Osteocyte (in vitro differentiated cells): ENCODE data around the gene PELI3. TPM values are rescaled to one million over a fixed set of nuclear protein-coding genes. Genes with fewer than 3 reads are reported as not detected.

Experiments used
- DNase-seq: peaks from one replicate; pipeline ENCODE4 v3.0.0; 2021; ENCODE audit warnings: mixed read lengths; ENCODE audit not compliant: unreplicated experiment; ENCODE audit errors: extremely low spot score
- H3K27ac Mint-ChIP-seq: one replicate; pipeline ENCODE4 v1.8.0; 2021; ENCODE audit warnings: mild to moderate bottlenecking, mixed read lengths; ENCODE audit not compliant: unreplicated experiment
- H3K27me3 Mint-ChIP-seq: one replicate; pipeline ENCODE4 v1.8.0; 2021; ENCODE audit warnings: mixed read lengths; ENCODE audit not compliant: unreplicated experiment
- H3K36me3 Mint-ChIP-seq: one replicate; pipeline ENCODE4 v1.8.0; 2021; ENCODE audit warnings: mixed read lengths; ENCODE audit not compliant: unreplicated experiment
- H3K4me1 Mint-ChIP-seq: one replicate; pipeline ENCODE4 v1.8.0; 2021; ENCODE audit warnings: mixed read lengths; ENCODE audit not compliant: unreplicated experiment
- H3K4me3 Mint-ChIP-seq: one replicate; pipeline ENCODE4 v1.8.0; 2021; ENCODE audit warnings: mild to moderate bottlenecking, moderate library complexity, mixed read lengths; ENCODE audit not compliant: unreplicated experiment
- H3K9me3 Mint-ChIP-seq: one replicate; pipeline ENCODE4 v1.8.0; 2021; ENCODE audit warnings: mixed read lengths; ENCODE audit not compliant: unreplicated experiment
- total RNA-seq: library from RNA; stranded (reverse); gene quantifications from 2 replicates; pipeline ENCODE4 v1.2.1, GENCODE V29; 2021
- TF ChIP-seq, protein P1 (sequence below): fragments of 200-600 bp; sonication (generic); IDR thresholded peaks from 2 replicates; pipeline ENCODE4 v1.5.0; 2021; ENCODE audit warnings: antibody characterized with exemption, mild to moderate bottlenecking, moderate library complexity

Gene PELI3
- total RNA-seq, 1 donor from 2014 or later = 13.6 TPM

DNA sequence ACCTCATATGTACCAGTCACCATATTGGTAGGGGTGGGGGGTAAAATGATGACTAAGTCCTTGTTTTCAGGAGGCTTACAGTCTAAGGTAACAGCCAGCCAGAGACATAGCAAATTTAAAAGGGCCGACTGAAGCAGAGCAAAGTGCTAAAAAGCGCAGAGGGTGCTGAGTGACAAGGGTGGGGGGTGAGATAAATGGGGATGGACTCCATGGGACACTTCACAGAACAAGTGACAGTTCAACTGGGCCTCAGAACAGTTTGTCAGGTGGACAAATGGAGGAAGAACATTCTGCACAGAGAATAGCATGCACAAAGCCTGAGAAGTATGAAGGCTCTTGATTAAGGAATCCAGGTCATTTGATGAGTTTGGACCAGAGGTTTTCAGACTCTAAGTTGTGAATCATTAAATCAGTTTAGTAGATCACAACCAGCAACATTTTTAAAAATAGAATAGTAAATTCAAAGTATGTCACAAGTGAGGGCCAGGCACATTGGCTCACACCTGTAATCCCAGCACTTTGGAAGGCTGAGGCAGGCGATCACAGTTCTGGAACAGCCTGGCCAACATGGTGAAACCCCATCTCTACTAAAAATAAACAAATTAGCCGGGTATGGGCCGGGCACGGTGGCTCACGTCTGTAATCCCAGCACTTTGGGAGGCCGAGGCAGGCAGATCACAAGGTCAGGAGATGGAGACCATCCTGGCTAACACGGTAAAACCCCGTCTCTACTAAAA lies 57.8 kb downstream of the PELI3 start:
- Mint-ChIP-seq H3K27me3 (no peaks in the 10 kb centered on the region), H3K4me1 (no peaks in the 10 kb centered on the region), H3K9me3 (no peaks in the 10 kb centered on the region), H3K4me3 (no peak overlapping the region), H3K36me3 (peaks cover 30% of the 10 kb centered on the region), H3K27ac (no peak overlapping the region)
- no peak for DNase-seq
- TF ChIP-seq, protein P1, sequence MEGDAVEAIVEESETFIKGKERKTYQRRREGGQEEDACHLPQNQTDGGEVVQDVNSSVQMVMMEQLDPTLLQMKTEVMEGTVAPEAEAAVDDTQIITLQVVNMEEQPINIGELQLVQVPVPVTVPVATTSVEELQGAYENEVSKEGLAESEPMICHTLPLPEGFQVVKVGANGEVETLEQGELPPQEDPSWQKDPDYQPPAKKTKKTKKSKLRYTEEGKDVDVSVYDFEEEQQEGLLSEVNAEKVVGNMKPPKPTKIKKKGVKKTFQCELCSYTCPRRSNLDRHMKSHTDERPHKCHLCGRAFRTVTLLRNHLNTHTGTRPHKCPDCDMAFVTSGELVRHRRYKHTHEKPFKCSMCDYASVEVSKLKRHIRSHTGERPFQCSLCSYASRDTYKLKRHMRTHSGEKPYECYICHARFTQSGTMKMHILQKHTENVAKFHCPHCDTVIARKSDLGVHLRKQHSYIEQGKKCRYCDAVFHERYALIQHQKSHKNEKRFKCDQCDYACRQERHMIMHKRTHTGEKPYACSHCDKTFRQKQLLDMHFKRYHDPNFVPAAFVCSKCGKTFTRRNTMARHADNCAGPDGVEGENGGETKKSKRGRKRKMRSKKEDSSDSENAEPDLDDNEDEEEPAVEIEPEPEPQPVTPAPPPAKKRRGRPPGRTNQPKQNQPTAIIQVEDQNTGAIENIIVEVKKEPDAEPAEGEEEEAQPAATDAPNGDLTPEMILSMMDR = no peak

Other genes starting within 250 kb of the PELI3 start
- gene KLC2, start 209.2 kb upstream of the PELI3 start, total RNA-seq = 35.5 and 43.8 TPM in 2 replicates
- gene RAB1B, start 198.3 kb upstream of the PELI3 start, total RNA-seq = 149 and 150 TPM in 2 replicates
- 3.8 and 5.0 TPM in 2 replicates for gene CNIH2, start 188.7 kb upstream of the PELI3 start, total RNA-seq
- 140 and 146 TPM in 2 replicates for gene YIF1A, start 177.8 kb upstream of the PELI3 start, total RNA-seq
- gene TMEM151A, start 175.0 kb upstream of the PELI3 start, total RNA-seq = 0.46 and 0.55 TPM in 2 replicates
- gene CD248, start 149.9 kb upstream of the PELI3 start, total RNA-seq = 68.7 and 70.9 TPM in 2 replicates
- 21.0 and 23.6 TPM in 2 replicates for gene RIN1, start 130.5 kb upstream of the PELI3 start, total RNA-seq
- gene BRMS1, start 121.8 kb upstream of the PELI3 start, total RNA-seq = 32.3 and 33.4 TPM in 2 replicates
- gene B4GAT1, start 119.3 kb upstream of the PELI3 start, total RNA-seq = 31.0 and 32.7 TPM in 2 replicates
- gene SLC29A2, start 95.1 kb upstream of the PELI3 start, total RNA-seq = 2.0 and 3.6 TPM in 2 replicates
- 0.11 and 0.18 TPM in 2 replicates for gene NPAS4, start 45.9 kb upstream of the PELI3 start, total RNA-seq
- 42.1 and 45.4 TPM in 2 replicates for gene MRPL11, start 28.1 kb upstream of the PELI3 start, total RNA-seq
- 32.9 and 41.0 TPM in 2 replicates for gene DPP3, start 13.5 kb downstream of the PELI3 start, total RNA-seq
- 44.1 and 51.1 TPM in 2 replicates for gene BBS1, start 43.7 kb downstream of the PELI3 start, total RNA-seq
- gene ZDHHC24, start 79.1 kb downstream of the PELI3 start, total RNA-seq = 15.7 and 16.6 TPM in 2 replicates
- 0.11 TPM in 1 of 2 replicates, not detected in the other for gene ACTN3, start 80.0 kb downstream of the PELI3 start, total RNA-seq
- not detected in 2 replicates for gene CTSF, start 101.7 kb downstream of the PELI3 start, total RNA-seq
- gene CCDC87, start 126.2 kb downstream of the PELI3 start, total RNA-seq = 0.19 and 0.39 TPM in 2 replicates
- gene CCS, start 126.3 kb downstream of the PELI3 start, total RNA-seq = 42.1 and 46.8 TPM in 2 replicates
- gene RBM14, start 149.7 kb downstream of the PELI3 start, total RNA-seq = 59.2 and 62.6 TPM in 2 replicates
- 158 and 167 TPM in 2 replicates for gene RBM4, start 171.8 kb downstream of the PELI3 start, total RNA-seq
- 31.2 and 31.4 TPM in 2 replicates for gene RBM4B, start 211.0 kb downstream of the PELI3 start, total RNA-seq